CD4-positive, alpha-beta T cell treated with Interleukin-10 for 1 hour (primary cell): ENCODE results near the gene HOXA13.

Experiments used
- DNase-seq: peaks from one replicate; pipeline ENCODE4 v3.0.0-alpha.2; 2020

Gene HOXA13

DNA sequence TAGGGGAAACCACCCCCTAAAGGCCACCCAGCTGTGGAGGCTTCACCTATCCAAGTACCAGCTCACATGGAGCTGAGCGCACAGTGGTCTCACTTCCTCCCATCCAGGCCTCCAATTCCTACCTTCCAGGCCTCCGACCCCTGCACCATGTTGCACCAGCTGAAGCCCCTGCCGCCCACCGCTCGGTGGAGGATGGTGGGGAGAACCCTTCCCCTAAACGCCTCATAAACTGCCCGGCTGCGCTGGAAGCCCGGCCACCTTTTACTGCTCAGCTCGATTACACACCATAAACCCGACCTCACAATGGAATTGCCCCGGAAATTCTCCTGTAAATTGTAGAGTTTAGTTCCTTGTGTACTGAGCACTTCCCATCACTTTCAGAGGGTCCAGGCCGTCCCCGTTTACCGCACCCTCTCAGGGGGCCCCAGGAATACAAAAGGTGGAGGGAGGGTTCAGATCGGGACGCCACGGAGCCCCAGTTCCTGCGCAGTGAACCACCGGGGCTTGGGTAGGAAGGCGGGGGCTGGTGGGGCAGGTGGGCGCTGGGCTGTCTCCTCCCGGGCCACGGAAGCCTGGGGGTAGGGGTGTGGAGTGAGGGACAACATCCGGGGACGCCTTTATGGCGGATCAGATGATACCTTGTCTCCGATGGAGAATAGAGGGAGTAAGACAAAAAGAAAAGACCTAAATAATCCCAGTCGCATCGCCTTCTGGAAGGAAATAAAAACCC lies 42.0 kb downstream of the HOXA13 start:
- DNase-seq = no peak

DNA sequence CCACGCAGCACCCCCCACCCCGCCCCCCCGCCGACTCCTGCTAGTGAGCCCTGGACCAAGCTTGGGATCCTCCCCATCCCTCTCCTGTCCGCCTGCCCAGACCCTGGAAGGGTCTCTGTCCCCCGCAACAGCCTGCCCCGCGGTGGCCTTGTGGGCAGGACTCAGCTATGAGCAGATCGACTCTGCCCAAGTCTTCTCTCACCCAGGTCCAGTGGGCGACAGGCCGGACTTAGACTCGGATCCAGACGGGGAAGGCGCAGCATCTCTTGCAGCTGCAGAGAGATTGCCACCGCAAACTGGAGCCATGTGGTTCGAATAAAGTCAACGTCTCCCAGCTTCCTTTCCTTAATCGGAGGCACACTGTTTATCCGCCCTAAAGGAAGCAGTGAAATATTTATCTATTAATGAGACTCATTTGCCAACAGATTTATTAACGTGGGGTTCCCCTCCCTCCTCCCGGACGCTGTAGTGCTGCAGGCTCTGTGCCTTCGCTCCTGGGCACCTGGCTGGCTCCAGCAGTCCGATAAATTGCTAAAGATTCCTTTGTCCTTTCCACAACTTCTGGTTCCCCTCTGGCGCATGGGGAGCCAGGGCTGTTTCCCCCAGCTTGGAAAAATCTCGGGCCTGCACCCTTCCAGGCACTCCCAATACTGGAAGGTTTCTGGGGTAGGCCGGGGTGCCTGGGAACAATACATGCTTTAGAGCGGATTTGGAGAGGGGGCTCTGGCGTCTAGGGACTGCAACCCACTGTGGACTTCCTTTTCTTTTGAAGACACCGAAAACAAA lies 42.8 kb downstream of the HOXA13 start:
- no peak for DNase-seq

DNA sequence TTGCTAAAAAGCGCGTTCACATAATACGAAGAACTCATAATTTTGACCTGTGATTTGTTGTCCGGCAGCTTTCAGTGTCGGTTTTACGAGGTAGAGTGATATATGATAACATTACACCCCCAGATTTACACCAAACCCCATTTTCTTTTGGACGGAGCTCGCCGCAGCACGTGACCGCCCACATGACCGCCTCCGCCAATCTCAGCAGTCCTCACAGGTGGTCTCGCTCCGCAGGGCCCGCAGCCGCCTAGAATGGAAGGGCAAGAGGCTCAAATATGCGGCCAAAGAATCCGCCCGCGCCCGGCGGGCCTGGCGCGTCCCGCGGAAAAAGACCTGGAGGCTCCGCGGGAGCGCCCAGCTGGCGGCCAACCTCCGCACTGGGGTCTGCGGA lies 43.4 kb downstream of the HOXA13 start, which contains the start of gene HOXA7:
TSS of gene HOXA7 (minus strand) at position 168 of the 391 bp plus-strand sequence. CDS start at position 38, 130 bp downstream.
- no peak for DNase-seq

DNA sequence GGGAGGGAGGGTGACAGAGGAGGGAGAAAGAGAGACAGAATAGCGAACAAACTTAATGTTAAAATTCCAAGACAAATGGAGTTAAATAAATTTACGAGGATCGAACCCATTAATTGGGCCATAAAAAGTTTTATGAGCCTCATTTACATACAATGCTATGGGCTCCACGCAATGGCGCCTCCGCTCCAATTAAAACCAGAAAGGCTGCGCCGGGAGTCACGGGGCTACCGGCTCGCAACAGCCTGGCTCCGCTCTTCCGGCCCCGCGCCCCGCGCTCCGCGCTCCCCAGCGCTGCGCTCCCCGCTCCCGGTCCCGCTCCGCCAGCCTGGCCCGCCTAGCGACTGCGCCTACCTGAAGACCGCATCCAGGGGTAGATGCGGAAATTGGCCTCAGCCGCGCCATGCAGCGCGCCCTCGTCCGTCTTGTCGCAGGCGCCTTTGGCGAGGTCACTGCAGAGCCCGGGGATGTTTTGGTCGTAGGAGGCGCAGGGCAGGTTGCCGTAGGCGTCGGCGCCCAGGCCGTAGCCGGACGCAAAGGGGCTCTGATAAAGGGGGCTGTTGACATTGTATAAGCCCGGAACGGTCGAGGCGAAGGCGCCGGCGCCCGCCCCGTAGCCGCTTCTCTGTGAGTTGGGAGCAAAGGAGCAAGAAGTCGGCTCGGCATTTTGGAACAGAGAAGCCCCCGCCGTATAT lies 43.9 kb downstream of the HOXA13 start:
- no peak for DNase-seq

GRCh38 chr7:27154901-27155815 lies 44.7 kb downstream of the HOXA13 start:
- no peak for DNase-seq

DNA sequence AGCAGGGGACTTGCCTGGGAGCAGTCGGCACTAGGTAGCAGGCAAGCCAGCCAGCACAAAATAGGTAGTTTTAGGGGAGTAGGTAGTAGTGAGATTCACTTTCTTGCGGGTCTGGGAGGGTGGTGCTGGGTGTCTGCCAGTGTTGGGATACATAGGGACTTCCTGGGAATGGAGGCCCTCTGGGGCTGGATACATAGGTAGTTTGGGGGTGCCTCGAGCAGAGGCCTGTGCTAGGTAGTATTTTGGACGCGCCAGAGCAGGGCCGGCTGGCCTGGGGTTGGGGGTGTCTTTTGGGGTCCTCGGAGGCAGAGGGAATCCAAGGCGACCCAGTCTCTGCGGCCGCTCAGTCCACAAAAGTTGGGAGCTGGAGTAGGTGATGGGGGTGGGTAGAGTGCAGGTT lies 45.5 kb downstream of the HOXA13 start:
- DNase-seq = no peak

- DNase-seq = no peak
These were observed 46.4 kb downstream of the HOXA13 start for GRCh38 chr7:27153526-27153925.

DNA sequence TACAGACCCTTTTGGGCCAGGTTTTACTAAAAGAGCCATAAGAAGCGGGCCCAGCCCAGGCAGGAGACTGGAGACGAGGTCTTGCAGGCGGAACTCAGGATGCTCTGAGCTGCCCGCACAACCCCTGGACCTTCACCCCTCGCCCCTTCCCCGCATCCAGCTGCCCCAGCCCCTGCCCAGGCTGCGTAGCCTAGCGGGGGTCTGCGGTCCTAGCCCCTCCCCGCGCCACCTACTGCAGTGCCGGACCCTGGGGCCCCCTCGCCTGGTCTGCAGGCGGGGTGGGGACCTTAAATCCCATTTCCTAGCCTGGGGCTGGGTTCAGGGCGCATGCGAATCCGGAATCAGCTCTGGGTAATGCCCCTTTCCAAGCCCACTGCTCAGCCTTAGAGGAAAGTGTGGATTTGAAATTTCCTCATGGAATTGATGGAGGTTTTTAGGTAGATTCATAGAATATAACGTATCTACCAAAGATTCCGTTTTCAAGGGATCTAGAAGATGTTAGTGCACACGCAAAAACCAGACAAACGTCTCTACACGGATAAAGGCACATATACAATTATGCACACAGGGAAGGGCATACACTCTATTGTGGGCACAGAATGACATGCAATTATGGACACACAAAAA lies 47.0 kb downstream of the HOXA13 start:
- no peak for DNase-seq

GRCh38 chr7:27151931-27152815 lies 47.7 kb downstream of the HOXA13 start, which contains the start of gene HOXA3:
HOXA3 (minus strand) TSS chr7:27152583; CDS start chr7:27110640, 41,943 bp downstream.
- DNase-seq = no peak

- DNase-seq = no peak
These were observed 48.5 kb downstream of the HOXA13 start for GRCh38 chr7:27151341-27151930.

GRCh38 chr7:27150568-27151340 lies 49.1 kb downstream of the HOXA13 start:
- peak; percentile 66 for DNase-seq

DNA sequence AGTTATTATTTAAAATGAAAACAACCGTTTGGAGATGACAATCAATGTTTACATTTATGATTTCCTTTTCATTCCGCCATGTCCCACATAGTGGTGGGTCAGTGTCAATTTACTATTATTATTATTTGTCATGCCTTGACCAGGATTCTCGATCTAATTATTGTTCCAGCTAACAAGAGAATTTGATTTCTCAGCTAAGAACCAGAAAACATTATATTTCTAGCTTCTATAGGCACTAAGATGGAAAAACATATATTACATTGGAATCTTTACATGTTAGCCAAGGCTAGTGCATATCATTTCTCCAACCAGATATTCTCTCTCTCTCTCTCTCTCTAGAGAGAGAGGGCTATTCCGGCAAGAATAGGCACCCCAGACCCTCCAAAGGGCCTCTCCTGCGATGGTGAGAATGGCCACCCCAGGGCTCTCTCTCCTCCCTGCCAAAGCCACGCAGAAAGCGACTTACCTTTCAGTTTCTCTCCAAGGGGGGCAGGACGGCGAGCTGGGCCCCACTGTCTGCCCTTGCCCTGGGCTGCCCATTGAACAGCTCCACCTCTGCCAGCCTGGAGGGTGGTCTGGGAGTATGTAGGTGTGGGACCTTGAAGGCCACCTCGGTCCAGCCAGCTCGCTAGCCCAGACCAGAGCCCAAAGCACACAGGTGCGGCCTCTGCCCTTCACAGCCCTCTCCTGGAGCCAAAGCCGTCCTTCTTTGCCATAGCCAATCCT lies 49.9 kb downstream of the HOXA13 start:
- no peak for DNase-seq

DNA sequence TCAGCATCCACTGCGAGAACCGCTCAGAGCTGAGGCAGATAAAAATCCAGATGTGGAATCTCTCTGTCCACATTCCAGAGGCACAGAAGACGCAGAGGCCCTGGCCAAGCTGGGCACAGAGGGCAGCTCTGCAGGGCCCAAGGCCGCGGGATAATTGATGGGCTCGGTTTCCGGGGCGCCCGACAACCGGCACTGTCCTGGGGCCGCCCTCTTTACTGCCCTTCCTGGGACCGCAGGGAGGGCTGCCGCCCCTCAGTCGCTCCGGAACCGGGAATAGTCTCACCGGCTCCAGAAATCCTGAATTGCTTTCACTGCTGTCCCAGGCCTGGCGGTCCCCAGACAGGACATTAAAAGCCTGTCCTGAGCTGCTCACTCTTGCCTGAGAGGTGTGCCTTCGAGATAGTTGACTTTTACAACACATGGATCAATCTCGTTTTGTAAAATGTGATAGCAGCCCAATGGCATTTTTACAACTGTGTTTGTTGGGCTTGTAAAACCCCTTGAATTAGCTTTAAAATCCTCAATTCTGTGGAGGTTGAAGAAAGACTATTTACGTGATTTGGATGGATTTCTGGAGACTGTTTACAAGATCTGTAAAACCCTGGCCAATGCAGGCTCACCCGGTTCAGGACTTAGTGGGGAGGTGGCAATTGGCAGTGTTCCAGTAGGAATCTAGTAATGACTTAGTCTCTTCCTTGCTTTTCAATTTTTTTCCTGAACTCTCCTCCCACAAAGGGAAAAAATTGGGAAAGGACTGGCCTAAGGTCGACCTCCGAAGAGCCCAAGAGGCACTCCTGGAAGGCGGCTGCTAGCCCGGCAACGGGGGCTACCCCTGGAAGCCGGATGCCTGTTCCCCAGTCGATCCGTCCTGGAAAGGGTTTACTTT lies 50.9 kb downstream of the HOXA13 start:
- DNase-seq = no peak

DNA sequence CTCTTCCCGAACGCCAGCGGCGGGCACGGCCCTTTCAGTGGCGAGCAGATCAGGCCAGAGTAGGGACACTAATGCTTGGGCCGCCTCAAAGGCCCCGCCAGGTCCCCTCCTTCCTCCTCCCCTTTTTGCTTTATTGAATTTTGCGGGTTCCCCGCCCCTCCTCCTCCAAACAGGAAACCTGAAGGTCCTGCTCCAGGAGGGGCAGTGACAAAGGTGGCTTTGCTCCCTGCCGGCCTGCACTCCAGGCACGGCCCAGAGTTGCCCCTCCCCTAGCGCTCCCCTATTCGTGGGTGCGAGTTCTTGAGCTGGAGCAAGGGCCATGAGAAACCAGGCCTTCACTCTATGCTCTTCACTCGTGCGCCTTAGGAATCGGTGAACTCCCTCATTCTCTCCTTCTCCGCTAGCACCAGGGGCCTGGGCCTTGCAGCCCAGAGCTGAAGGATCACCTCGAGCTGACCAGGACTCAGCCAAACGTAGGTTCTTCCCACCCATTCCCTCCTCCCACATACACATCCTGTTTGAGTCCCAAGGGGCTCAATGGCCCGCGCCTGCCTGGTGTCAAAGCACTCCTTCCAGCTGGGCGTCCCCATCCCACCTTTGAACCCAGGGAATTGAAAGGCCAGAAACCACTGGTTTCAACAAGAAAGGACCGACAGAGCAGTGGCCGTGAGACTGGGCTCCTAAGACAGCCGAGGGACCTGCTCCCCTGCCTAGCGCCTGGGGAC lies 51.7 kb downstream of the HOXA13 start:
- no peak for DNase-seq

DNA sequence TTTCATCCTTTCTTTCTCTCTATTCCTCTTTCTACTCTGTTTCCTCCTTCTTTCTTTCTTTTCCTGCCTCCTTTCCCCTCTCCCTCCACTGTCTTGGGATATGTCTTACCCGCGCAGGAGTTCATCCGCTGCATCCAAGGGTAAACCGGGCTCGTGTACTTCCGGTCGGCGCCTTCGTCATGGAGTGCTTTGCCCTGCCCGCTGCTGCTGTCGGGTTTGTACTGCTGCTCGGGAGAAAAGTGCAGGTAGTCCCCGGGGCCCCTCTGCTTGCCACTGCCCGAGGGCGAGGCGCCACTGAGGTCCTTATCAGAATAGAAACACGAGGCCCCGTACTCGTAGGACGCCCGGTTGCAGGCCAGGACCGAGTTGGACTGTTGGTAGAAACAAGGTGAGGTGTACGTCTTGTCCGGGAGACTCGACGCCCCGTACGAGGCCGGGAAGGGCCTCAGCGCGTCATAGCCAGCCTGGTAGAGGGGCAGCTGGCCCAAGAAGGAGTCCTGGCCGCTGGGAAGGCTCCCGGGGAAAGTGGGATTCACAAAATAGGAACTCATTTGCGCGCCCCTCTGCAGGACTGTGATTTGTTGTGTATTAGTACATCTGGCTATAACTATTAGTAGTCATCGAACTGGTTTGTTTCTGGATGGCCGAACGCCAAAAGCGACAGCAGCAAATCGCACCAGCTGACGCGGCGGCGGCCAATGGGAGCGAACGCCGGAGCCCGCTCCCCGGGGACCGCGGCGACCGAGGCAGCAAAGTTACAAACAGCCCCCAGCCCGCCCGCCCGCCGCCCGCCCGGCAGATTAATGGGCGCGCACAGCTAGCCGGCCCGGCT lies 52.5 kb downstream of the HOXA13 start, which contains the start of gene HOXA6:
TSS of gene HOXA6 (minus strand) at position 576 of the 832 bp plus-strand sequence. CDS start at position 551, 25 bp downstream.
- no peak for DNase-seq
